Lower lobe of right lung (tissue), 2 donors: Measurements from ENCODE around the gene ATP10B. TPM values are rescaled to one million over a fixed set of nuclear protein-coding genes. Genes with fewer than 3 reads are reported as not detected.
"Not testable (repeated sequence)": the region's sequence is repeated elsewhere in the genome, so short reads cannot be mapped to it uniquely, and the experiment has no call there.

Experiments
- ATAC-seq, 2 donors: fragments of 200-7000 bp; cut with Tn5 transposase; one replicate each; pipeline ENCODE4 v1.9.1; 2020 to 2022; ENCODE audit warnings: mild to moderate bottlenecking in 2 of 2, moderate library complexity in 2 of 2
- DNase-seq: peaks from one replicate; pipeline ENCODE4 v3.0.0-alpha.2; 2020
- H3K27ac ChIP-seq: fragments of 200-600 bp; one replicate; pipeline ENCODE4 v1.8.0; 2022
- H3K27me3 ChIP-seq: fragments of 200-600 bp; one replicate; pipeline ENCODE4 v1.8.0; 2022; ENCODE audit warnings: low read depth
- H3K36me3 ChIP-seq: fragments of 200-600 bp; one replicate; pipeline ENCODE4 v1.8.0; 2022; ENCODE audit warnings: mild to moderate bottlenecking
- H3K4me1 ChIP-seq: fragments of 200-600 bp; one replicate; pipeline ENCODE4 v1.8.0; 2022
- H3K4me3 ChIP-seq: fragments of 200-600 bp; one replicate; pipeline ENCODE4 v1.8.0; 2022; ENCODE audit warnings: mild to moderate bottlenecking
- H3K9me3 ChIP-seq: fragments of 200-600 bp; one replicate; pipeline ENCODE4 v1.8.0; 2022
- intact Hi-C: fragments of 100-400 bp; cut with DNase I; formaldehyde crosslinking; loops from one replicate; pipeline ENCODE4 v1.11.0; 2022
- total RNA-seq: library from RNA; stranded (reverse); fragmentation: NEBNext Ultra II Directional; extraction: Animal tissue kit (Norgen Biotek cat#: 25700); gene quantifications from one replicate; pipeline ENCODE4 v1.2.1, GENCODE V29; 2021
- TF ChIP-seq, protein P1 (sequence below): fragments of 200-600 bp; IDR thresholded peaks from one replicate; pipeline ENCODE4 v1.8.0; 2022; ENCODE audit warnings: antibody characterized with exemption, mild to moderate bottlenecking
- donor health status: DM: no; HTN: yes; CAD: no; lungs with severe emphysema.

ATP10B gene
- total RNA-seq, 1 donor from 2014 or later: not detected

GRCh38 chr5:160835818-160836528 lies 16.0 kb downstream of the ATP10B start:
- H3K36me3 ChIP-seq: no peaks in the 10 kb centered on the region
- DNase-seq: no peak
- intact Hi-C loops: no loop called here
- no peaks in the 10 kb centered on the region for H3K27me3 ChIP-seq
- no peaks in the 10 kb centered on the region for H3K4me1 ChIP-seq
- H3K4me3 ChIP-seq: no peak overlapping the region
- TF ChIP-seq, protein P1, sequence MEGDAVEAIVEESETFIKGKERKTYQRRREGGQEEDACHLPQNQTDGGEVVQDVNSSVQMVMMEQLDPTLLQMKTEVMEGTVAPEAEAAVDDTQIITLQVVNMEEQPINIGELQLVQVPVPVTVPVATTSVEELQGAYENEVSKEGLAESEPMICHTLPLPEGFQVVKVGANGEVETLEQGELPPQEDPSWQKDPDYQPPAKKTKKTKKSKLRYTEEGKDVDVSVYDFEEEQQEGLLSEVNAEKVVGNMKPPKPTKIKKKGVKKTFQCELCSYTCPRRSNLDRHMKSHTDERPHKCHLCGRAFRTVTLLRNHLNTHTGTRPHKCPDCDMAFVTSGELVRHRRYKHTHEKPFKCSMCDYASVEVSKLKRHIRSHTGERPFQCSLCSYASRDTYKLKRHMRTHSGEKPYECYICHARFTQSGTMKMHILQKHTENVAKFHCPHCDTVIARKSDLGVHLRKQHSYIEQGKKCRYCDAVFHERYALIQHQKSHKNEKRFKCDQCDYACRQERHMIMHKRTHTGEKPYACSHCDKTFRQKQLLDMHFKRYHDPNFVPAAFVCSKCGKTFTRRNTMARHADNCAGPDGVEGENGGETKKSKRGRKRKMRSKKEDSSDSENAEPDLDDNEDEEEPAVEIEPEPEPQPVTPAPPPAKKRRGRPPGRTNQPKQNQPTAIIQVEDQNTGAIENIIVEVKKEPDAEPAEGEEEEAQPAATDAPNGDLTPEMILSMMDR: no peak
- H3K27ac ChIP-seq: no peak overlapping the region
- ATAC-seq: no peak
- H3K9me3 ChIP-seq: peaks cover 13% of the 10 kb centered on the region

DNA sequence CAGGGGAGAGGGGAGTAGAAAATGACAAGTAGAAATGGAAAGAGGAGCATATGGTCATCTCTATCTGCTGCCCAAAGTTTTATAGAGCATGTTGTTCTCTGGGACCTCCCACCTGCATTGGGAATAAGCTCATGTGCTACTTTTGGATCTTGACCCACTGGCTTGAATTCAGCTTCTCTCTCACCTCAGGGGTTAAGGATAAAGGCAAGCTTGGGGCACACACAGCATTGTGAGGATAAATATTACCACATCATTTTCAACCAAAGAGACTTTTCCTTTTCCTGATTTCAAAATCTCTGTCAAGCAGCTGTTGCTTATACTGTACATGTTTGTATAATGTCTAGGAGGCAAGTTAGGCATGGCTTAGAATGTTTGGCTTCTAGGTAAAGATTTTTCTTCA lies 16.6 kb downstream of the ATP10B start:
- no peaks in the 10 kb centered on the region for H3K36me3 ChIP-seq
- no peak for ATAC-seq
- H3K27me3 ChIP-seq: no peaks in the 10 kb centered on the region
- H3K4me1 ChIP-seq: no peaks in the 10 kb centered on the region
- intact Hi-C loops: no loop called here
- no peak for DNase-seq
- TF ChIP-seq, protein P1: no peak
- peaks cover 13% of the 10 kb centered on the region for H3K9me3 ChIP-seq
- no peak overlapping the region for H3K4me3 ChIP-seq
- no peak overlapping the region for H3K27ac ChIP-seq

GRCh38 chr5:160833806-160834205 lies 18.2 kb downstream of the ATP10B start:
- TF ChIP-seq, protein P1: no peak
- ATAC-seq (no peak), DNase-seq (no peak)
- Histone ChIP-seq H3K9me3 (peaks cover 13% of the 10 kb centered on the region), H3K4me1 (no peaks in the 10 kb centered on the region), H3K4me3 (no peak overlapping the region), H3K36me3 (no peaks in the 10 kb centered on the region), H3K27me3 (no peaks in the 10 kb centered on the region), H3K27ac (no peak overlapping the region)
- intact Hi-C loops: no loop called here

DNA sequence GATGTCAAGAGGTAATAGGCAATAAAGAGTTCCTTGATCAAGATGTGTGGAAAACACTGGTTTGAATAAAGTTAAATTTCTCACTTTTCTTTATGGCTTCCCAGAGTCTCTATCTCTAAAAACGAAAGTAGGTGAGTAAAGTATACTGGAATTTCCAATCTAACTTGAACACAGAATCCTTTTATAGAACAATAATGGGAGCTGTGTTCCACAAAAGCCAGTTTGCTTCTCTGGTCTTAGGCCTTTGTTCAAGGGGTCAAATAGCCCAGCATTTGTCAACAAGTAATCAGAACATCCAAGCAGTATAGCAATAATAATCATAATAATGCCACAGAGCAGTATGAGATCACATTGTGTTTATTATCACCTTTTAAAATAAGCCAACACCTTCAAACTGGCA lies 20.2 kb downstream of the ATP10B start:
- H3K4me3 ChIP-seq: no peak overlapping the region
- DNase-seq (no peak), ATAC-seq (no peak)
- intact Hi-C loops: no loop called here
- H3K27me3 ChIP-seq: no peaks in the 10 kb centered on the region
- no peaks in the 10 kb centered on the region for H3K4me1 ChIP-seq
- H3K27ac ChIP-seq: no peak overlapping the region
- peaks cover 13% of the 10 kb centered on the region for H3K9me3 ChIP-seq
- no peaks in the 10 kb centered on the region for H3K36me3 ChIP-seq
- TF ChIP-seq, protein P1: no peak

- Histone ChIP-seq H3K27ac (no peak overlapping the region), H3K4me1 (no peaks in the 10 kb centered on the region), H3K9me3 (peaks cover 5% of the 10 kb centered on the region), H3K36me3 (no peaks in the 10 kb centered on the region), H3K27me3 (no peaks in the 10 kb centered on the region), H3K4me3 (no peak overlapping the region)
- no peak for DNase-seq
- TF ChIP-seq, protein P1: no peak
- intact Hi-C loops: no loop called here
- peak; percentile 21 to 51 for ATAC-seq
Observed at GRCh38 chr5:160824301-160825001, 27.6 kb downstream of the ATP10B start.

DNA sequence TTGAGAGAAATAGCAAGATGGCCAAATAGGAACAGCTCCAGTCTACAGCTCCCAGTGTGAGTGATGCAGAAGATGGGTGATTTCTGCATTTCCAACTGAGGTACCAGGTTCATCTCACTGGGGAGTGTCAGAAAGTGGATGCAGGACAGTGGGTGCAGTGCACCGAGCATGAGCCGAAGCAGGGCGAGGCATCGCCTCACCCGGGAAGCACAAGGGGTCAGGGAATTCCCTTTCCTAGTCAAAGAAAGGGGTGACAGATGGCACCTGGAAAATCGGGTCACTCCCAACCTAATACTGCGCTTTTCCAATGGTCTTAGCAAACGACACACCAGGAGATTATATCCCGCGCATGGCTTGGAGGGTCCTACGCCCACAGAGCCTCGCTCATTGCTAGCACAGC lies 39.0 kb downstream of the ATP10B start:
- H3K36me3 ChIP-seq, DNase-seq, H3K4me1 ChIP-seq, H3K4me3 ChIP-seq, H3K27ac ChIP-seq, intact Hi-C loops, H3K27me3 ChIP-seq, ATAC-seq, H3K9me3 ChIP-seq: not testable (repeated sequence)
